GM19239 (cell line): ENCODE data around the gene FAM184B.

ENCODE experiments used
- DNase-seq: peaks from one replicate; pipeline ENCODE4 v3.0.0; 2011; ENCODE audit warnings: low spot score; ENCODE audit not compliant: insufficient read length
- FAIRE-seq: peaks from 2 replicates; lab custom pipeline; 2011; peaks lifted over from hg19 to GRCh38; lab: Jason Lieb, UNC

The FAM184B gene

DNA sequence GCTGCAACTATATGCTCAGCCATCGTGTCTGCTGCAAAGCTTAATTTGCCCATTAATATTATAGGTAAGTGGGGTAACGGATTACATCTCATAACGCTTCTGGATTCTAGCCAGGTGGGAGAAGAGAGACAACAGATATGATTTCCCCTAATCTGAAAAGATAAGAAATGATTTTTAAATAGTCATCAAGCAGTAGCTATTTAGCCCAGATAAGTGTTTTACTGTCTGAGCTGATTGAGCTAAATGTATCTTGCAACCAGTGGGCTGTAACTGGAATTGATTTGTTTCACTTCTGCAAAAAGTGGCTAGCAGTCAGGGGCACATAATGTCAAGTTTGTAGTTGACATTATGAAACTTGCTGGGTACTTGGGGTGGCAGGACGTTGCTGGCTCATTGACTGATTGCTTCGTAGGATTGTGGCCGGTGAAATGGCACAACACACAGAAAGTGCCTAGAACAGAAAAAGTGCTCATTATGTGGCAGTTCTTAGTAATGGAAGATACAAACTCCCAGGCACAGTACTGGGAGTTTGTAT, 185.9 kb downstream of the FAM184B start:
- FAIRE-seq, result peak; percentile 88
- peak; percentile 15 for DNase-seq

DNA sequence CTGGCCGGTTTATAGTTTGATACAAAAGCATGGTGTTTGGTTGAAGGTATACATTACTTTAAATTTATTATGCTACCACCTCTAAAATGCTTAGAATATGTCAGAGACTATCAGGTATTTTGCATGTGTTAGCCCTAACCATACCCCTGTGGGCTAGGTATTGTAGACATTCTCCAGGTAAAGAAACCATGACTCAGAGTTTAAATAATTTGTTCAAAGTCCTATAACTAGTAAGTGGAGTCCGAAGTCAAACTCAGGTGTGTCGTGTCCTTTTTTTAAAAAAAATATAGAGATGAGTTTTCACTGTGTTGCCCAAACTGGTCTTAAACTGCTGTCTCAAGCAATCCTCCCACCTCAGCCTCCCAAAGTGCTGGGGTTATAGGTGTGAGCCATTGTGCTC, 192.1 kb downstream of the FAM184B start:
- FAIRE-seq (no peak), DNase-seq (no peak)

DNA sequence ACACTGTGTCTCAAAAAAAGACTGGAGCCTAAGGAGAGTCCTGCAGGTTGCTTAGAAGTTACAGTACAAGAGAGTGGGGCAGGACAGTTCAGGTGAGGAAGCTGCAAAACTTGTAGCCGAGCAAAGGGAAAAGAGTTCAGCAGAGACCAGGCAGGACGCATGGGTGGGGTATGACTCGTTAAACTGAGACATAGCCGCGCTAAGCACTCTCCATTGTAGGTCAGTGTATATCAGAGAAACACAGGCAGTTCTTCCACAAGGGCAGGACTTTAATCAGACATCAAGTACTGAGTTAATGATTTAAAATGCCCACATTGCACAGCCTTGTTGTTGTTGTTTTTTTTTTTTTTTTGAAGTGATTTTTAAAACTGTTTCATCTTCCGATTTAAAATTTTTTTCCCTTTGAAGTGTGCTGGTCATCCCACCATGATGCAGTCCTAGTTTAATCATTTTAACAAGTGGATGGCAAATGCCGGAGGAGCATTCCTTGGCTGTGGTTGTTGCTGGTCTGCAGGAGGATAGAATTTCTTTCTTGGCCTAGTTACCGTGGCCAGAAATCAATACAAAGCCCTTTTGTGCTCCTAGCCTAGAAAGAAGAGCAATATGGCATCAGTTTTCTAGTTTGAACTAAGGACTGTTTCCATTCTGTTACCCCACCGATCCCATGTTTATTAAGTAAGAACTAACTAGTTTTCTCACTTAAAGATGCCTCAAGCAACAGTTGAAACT, 194.2 kb downstream of the FAM184B start:
- FAIRE-seq (no peak), DNase-seq (no peak)

DNA sequence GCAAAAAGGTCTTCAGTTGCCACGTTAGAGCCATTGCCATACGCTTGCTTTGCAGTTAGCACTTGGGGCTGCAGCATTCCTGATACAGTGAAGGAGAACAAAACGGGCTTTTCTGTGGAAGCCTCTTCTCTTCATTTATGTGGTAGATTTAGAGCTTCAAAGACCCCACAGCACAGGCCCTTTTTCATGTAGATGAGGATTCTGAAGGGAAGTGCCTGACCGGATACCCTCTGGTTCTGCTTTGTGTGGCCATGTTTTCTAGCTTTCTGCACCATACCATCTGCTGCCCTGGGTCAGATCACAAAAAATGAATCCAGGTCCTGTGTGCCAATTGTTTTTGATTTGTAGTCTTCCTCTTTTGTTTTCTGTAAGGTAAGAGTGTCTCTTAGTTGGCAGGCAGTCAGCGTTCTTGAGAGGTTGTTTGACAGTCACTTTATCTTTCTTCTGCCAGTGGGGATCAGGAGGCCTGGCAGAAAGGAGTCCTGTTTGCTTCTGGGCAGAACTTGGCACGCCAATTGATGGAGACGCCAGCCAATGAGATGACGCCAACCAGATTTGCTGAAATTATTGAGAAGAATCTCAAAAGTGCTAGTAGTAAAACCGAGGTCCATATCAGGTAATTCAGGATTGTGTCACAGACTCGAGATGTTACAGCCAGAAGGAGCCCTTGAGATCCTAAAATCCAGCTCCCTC, 196.8 kb downstream of the FAM184B start:
- no peak for DNase-seq
- FAIRE-seq, result peak; percentile 54

DNA sequence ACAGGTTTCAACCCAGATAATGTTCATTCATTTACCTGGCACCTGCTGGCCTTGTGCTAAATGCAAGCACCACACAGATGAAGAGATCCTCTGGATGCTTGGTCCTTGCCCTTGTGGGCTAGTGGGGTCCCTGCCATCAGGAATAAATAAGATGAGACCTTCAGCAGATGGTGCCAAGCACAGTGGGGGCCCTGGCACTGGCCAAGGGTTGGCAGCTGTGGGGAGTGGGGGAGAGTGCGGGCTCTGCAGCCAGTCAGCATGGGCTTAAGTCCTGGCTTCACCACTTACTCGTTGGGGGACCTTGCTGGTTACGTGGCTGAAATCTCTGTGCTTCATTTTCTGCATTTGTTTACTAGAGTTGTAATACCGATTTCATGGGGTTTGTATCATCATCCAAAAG, 197.5 kb downstream of the FAM184B start:
- FAIRE-seq (no peak), DNase-seq (no peak)

GRCh38 chr4:17583276-17583675, 198.1 kb downstream of the FAM184B start:
- FAIRE-seq (no peak), DNase-seq (no peak)

- DNase-seq (no peak), FAIRE-seq (no peak)
Observed at GRCh38 chr4:17580969-17581368, 200.5 kb downstream of the FAM184B start.
